Measurements from ENCODE around the gene SLC6A8.

SLC6A8 gene

DNA sequence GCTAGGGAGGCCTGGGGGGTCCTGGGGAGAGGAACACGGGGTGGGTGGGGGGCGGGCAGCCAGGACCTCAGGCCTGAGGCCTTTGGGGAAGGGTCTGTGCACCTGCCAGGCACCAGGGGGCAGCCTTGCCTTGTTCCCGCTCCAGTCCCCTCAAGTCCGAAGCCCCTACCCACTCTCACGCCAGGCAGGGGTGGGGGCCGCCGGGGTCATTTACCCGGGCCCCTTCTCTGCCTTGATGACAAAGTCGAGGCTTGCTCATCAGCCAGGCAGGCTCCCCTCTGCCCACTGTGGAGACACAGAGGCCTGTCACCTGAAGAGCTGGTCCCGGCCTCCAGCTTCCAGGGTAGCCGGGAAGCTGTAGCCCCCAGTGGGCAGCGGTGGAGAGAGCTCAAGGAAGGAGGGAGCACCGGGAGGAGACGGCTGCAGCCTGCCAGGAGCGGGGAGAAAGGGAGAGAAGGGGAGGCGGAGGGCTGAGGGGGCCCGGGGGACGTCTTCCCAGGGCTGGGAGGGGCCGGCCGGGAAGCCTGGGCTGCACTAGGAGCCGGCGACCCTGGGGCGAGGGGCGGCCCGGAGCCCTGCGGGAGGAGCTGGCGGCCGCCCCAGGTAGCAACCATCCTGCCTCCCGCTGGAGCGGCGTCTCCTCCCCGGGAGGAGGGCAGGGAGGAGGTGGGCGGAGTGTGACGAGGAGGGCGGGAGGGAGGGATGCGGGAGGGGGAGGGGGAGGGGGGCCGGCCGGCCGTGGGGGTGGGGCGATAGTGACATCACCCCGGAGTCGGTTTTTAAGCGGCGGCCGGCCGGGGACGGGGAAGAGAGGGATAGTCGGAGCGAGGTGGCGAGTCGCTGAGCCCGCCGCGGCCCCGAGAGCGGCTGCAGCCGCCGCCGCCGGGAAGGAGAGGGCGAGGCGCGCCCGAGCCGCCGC, at the start of gene SLC6A8:
SLC6A8 (plus strand) TSS at position 806 of the 919 bp plus-strand sequence. CDS start 649 bp downstream, outside the sequence.
- peak; percentile 33 for DNase-seq

DNA sequence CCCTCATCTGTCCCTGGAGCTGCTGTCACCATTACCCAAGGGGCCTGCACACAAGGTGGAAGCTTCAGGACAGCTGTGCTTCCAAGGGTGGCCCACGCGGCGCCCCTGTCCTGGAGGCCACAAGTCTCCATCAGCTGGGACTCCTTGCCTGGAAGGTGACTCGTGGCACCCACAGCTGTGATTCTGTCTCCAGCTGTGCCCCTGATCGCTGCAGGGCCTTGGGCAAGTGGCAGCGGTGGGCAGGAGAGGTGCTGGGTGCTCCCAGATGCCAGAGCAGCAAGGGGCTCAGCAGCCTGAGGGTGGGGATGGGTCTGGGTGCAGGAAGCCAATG, 49.7 kb upstream of the SLC6A8 start:
- no peak for DNase-seq

DNA sequence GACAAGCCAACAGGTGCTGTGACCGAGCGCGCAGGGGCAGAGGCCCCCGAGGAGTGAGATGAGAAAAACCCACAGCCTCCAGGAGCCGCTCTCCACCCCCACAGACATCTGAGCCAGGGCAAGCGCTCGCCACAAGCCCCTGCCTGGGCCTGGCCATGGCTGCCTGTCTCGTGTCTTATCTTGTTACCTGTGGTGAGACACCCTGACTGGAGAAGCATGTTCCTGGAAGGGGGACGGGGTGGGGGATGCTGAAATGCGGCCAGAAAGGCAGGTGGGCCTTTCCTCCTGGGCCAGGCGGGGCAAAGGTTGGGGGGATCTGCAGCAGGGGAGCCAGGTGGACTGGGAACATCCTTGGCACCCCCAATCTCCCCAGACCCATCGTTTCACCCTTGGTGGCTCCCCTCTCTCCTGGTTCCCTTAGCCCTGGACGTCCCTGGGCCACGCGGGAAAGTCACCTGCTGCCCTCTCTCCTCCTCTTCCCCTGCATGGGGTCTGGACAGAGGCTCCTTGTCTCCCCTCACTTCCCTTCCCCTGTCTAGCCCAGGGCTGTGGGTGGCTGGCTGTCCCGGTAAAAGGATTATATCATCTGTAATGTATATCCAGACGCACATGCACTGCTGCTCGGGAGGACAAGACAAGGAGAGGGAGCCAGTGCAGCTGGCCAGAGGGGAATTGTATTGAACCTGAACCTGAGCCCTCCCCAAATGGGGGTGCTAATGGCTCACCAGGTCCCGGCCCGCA, 49.1 kb upstream of the SLC6A8 start:
- no peak for DNase-seq

DNA sequence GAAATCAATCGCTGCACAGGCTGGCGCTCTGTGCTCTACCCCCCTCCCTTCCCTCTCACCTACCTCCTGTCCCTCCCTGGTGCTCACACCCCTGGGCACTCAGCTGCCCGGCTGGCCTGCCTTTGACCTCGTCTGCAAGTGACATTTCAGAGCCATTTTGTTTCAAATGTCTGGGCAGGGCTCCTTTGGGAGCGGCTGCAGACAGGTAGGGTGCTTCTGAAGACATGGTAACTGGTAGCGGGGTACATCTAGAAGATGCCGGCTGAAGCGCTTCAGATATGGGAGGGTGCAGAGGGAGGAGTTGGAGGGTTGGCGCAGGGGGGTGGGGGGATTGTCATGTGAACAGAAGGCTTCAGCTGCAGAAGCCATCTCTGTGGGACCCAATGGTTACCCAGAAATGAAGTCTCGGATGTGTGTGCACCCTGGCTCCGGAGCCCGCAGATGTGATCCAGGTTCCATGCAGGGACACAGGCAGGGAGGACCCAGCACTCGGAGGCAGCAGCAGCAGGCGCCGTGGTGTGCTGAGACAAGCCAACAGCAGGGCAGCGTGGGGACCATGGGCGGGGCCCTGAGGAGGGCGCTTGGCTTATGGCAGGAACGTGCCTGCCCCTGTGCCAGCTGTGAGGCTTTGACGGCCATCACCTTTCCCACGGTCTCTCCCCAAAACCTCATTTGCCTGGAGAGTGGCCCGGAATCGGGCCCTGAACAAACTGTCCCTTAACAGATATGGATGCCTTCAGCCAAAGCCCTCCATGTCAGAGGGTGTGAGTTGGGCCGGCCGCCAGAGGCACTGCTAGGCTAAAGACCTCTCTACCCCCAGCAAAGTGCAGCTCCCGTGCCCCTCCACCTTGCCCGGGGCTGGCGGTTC, 48.3 kb upstream of the SLC6A8 start:
- no peak for DNase-seq

DNA sequence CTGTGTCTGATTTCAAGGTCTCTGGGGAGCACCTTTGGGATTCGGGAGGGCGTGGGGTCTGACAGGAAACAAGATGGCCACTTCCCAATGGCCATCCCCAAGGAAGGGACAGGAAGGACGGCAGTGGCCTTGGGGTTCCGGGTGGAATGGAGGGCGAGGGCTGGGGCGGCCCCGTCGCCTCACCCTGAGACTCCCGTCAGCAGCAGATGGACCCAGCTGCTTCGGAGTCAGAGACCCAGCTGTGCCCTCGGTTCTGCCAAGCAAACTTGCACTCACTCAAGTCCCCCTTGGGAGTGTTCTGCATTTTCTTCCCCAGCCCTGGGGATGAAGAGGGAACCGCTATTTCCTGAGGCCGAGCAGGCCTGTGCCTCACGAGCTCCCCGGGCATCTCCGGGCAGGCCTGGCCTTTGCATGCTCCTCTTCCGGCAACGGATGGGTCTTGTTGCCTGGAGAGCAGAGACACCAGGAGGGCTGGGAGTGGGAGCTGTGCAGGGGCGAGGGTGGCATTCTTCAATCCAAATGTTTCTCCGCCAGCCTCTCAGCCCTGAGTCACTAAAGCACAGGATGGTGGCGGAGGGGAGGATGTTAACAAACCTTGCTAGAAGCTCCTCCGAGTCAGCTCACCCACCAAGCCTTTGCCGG, 47.6 kb upstream of the SLC6A8 start:
- no peak for DNase-seq

DNA sequence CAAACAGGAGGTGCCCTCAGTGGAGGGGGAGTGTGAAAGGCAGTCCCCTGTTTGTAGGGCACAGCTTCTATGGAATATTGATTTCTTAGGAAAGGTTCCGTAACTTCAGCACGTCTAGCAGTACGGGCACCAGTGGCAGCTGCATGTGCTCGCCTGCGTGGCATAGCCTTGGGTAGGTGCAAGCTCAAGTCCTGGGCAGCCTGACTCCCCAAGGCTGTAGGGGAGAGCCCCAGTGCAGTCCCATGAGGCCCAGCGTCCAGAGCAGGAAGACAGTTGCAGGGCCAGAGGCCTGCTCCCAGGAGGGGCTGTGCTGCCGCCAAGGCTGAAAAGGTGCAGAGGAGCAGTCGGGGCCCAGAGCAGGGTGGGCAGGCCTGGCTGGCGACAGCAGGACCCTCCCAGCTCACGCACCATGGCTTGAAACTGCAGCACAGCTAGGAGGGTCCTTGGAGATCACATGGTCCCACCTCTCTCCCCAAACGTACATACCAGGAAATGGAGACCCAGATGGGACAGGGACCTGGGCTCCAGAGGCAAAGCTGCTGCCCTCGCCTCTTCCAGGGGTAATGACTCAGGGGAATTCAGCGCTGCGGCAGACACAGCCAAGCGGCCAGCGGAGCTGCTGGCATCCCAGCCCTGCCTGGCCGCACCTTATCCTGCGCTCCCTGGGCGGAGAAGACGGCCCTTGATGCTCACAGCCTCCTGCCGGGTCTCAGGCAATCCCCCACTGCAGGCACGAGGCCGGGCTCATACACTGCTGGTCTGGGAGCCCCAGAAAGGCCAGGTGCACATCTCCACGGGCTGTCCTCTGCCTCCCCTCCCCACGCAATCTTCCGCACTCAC, 46.8 kb upstream of the SLC6A8 start:
- no peak for DNase-seq

DNA sequence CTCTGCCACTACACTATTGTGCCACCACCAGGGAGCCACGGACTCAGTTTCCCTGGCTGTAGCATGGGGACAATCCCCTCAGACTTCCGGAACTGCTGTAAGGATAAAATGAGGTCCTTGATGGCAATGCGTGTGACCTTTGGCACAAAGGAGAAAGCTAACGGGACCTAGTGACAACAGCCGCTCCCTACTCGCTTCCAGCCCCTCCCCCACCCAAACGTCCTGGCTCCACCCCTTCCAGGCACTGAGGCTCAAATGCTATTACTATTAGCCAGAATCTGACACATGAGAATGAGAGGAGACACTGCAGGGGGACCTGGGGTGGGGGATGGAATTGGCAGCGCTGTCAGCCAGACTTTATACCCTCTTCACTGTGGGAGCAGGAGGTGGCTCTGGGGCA, 46.1 kb upstream of the SLC6A8 start:
- DNase-seq, result no peak

DNA sequence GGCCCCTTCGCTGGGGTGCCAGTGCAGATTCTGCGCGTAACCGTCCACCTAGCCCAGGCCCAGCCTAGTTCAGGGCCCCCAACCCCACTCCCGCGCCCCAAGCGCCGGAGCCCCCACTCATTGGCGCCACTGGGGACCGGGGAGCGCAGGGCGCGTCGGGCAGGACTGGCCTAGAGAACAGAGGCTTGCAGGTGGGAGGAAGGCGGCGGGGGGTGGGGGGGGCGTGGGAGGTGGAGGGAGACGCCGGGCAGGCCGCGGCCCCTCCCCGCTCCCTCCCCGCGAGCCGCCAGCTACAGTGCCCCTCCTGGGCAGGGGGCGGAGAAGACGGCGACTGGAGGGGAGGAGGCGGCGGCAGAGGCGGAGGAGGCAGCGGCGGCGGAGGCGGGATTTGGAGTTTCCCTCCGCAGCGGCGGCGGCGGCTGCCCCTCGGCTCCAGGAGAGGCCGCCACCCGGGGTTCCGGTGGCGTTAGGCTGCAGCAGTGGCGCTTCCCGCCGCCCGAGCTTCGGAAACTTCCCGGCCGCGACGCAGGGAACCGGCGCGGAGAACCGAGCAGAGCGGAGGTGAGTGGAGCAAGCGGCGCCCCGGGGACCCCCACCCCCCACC, 45.6 kb upstream of the SLC6A8 start:
- DNase-seq, result no peak

DNA sequence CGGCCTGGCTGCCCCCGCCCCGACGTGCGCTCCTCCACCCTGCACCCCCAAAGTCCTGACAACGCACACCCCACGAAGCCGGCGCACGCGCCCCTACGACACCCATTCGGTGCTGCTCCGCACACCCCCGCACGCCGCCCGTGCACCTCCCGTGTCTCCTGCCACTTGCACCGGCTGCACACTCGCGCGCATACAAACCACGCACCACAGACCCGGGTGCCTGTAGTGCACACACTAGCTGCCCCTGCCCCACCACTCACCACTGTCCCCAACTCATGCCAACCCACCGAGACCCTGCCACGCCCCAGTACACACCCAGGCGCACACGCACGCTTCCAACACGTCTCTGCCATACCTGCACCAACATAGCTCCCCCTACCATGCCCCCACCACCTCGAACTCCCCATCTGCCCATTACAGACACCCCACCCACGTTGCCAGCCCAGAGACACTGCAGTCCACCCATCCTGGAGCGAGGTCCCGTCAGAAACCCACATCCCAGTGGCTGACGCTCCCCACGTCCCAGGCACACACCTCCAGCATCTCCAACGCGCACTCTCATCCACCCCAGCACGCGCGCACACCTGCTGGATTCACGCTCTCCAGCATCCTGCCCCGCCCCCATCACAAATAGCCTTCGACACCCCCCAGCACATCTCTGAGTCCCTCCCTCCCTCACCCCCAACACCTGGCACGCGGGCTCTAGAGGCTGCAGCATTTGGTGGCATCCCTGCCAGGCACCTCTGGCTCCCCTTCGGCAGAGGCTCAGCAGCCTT, 44.9 kb upstream of the SLC6A8 start:
- DNase-seq, result no peak

DNA sequence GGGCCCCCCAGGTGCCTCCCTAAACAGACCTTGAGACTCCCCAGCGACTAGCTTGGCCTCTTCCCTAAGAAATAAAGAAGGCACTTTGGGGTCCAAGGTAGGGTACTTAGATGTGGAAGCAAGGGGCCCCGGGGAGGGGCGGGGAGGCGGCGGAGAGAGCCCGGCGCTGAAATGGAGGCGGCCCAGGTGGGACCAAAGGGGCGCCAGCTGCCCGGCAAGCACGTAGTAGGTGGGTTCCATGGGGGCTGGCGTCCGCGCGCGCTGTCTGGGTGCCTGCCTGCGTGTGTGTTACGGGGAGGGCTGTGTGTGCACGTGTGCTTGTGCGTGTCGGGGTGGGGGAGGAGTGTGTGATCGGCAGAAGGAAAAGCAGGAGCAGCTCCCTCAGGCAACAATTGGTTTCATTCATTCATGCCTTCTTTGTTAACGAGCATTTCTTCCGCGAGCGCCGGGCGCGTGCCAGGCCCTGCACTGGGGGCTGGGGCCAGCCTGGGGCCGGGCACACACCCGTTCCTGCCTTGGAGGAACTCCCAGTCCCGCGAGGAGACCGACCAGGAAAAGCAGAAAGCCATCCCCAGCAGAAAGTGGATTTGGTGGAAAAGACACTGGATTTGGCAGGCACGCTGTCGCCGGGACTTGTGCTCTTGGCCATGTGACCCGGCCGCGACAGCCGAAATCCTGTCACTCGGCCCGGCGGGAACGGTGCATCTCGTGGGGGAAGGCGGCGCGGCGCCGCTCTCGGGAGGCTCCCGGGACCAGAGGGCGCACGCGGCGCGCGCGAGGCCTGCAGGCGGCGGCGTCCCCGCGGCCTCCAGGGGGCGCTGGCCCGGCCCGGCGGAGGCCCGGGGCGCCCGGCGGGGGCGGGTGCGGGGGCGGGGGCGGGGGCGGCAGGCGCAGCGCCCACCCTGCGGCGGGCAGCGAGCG, 44.0 kb upstream of the SLC6A8 start:
- no peak for DNase-seq

DNA sequence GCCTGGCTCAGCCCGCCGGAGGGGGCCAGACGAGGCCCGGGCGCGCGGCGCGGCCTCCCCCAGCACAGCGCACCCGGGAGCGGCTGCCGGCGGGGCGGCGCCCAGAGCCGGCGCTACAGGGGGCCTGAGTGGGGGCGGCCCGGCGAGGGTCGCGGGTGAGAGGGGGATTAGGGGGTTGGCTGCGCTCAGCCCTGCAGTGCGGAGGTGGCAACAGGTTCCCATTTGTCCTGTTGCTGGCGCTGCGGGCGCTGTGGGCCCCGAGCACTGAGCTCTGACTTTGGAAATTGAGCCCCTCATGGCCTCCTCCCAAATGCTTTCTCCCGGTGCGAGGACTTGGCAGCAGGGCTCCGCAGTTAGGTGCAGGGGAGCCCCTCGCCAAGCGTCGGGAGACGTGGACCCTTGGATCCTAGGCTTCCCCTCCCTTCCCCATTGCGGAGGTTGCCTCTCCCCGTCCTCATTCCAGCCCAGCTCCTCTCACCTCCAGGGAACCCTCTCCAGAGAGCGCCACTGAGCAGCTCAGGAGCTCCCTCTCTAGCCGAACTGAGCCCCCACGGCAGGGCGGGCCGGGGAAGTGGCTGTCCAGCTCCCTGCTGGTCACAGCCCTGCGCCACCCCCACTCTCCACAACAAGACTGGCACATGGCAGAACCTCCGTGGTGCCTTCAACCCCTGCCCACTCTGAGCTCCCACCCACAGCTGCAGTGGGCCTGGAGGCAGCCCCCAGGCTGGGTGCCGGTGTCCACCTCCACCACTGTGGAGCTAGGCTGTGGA, 43.2 kb upstream of the SLC6A8 start:
- no peak for DNase-seq

DNA sequence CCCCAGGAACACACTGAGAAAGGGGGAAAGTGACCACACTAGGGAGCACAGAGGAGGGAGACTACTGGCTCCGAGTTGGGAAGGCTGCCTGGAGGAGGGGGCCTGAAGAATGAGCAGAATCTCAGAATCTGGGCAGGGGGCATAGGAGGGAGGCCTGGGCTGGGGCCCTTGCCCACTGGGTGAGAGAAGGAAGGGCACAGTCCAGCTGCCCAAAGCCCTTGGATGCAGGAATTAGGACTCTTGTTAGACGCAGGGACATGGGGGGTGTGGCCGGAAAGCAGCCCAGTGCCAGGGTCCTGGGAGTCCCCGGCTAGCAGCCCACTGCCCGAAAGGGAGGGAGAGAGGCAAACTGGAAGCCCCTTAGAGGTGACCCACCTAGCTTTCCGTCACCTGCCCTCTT, 42.6 kb upstream of the SLC6A8 start:
- no peak for DNase-seq

DNA sequence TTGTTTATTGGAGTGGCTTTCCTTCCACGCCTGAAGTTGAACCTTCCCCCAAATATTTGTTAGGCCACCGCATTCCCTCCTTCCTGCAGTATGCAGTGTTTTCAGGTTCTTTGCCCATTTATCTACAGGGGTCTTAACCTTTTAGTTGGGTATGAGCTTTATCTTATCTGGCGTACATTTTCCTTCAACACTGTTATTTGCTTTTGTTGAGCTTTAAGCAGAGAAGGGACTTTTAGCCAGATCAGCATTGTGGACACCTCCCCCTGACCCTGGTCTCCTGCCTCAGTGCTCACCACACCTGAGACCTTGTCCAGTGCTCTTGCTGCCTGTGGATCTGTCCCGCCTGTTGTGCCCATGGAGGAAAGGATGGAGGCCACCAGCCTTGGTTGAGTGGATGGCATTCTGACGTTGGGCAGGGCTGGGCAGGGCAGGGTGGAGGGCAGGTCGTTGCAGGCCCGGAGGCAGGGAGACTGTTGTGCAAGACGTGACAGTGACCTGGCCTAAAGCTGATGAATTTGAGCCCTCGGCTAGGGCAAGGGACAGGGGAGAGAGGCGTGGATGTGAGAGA, 41.7 kb upstream of the SLC6A8 start:
- DNase-seq, result no peak

DNA sequence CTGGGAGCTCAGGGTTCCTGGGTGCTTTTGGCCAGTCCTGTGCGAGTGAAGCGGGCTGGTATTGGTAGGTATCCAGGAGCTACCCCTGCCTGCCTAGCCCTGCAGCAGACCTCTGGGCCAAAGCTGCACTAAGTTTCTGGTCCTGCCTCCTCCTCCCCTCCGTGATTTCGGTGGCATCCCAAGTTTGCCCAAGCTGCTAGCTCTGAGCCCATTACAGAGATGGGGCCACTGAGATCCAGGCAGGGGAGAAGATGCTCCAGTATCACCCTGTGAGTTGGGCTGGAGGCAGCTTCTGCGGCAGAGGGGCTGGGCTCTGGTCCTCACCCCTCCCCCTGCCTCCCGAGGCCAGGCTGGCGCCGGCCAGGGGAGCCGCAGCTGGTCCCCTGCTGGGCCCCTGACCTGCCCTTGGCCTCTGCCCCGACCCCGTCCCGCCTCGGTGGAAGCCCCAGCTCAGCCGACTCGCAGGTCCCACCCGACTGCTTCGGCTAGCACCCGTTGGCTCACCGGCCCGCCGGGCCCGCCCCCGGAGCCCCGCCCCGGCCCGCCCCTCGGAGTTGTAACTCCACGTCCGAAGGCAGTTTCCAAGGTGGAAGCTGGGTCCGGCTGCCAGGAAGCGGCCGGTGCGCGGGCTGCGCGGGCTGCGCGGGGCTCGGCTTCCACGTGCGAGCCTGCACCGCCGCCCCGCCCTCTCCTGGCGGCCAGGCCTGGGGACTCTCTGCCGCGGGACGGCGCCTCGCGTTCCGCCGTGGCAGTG, 40.9 kb upstream of the SLC6A8 start, which contains the start of gene DUSP9:
DUSP9 (plus strand) TSS at position 584 of the 754 bp plus-strand sequence. CDS start 751 bp downstream, outside the sequence.
- peak; percentile 4 for DNase-seq

DNA sequence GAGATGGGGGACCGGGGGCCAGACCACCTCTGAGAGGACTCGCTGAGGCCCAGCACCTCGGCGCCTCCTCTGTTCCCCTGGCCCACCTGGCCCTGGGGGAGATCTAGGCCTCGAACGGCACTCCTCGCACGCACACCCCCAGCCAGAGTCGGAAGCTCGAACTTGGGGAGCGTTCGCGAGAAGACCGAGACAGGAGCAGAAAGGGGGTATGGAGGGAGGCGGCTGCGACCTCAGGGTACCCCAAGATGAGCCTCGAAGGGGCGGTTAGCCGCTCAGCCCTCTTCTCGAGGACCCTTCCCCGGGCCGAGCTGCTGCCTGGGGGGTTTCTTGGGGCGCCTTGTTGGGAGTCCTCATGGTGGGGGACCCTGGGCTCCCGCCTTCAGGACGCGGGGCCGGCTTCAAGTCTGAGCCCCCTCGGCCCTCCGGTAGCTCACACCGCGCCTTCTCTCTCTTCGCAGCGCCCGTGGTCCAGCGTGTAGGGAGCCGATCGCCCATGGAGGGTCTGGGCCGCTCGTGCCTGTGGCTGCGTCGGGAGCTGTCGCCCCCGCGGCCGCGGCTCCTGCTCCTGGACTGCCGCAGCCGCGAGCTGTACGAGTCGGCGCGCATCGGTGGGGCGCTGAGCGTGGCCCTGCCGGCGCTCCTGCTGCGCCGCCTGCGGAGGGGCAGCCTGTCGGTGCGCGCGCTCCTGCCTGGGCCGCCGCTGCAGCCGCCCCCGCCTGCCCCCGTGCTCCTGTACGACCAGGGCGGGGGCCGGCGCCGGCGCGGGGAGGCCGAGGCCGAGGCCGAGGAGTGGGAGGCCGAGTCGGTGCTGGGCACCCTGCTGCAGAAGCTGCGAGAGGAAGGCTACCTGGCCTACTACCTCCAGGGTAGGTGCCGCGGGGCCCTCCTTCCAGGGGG, 40.0 kb upstream of the SLC6A8 start:
- no peak for DNase-seq
